ENCODE measurements around the gene SLC25A27.
A peak's percentile ranks its signal among the peaks of the same experiment; 100 is the strongest.

SLC25A27 gene

GRCh38 chr6:46651816-46652215 lies 959 bp upstream of the SLC25A27 start:
- DNase-seq: no peak

GRCh38 chr6:46652232-46652602 lies 558 bp upstream of the SLC25A27 start:
- peak; percentile 17 for DNase-seq

GRCh38 chr6:46653439-46654195 lies 842 bp downstream of the SLC25A27 start:
- no peak for DNase-seq

- DNase-seq: no peak
These were observed 3.0 kb downstream of the SLC25A27 start for GRCh38 chr6:46655803-46656202.

GRCh38 chr6:46657642-46658041 lies 4.9 kb downstream of the SLC25A27 start:
- no peak for DNase-seq

- DNase-seq: no peak
These were observed 8.7 kb downstream of the SLC25A27 start for GRCh38 chr6:46661483-46661882.

- DNase-seq: no peak
These were observed 14.6 kb downstream of the SLC25A27 start for GRCh38 chr6:46667377-46667776.

GRCh38 chr6:46674410-46674809 lies 21.6 kb downstream of the SLC25A27 start:
- DNase-seq: no peak

GRCh38 chr6:46676604-46677313 lies 24.0 kb downstream of the SLC25A27 start:
- no peak for DNase-seq

- DNase-seq: no peak
These were observed 24.5 kb downstream of the SLC25A27 start for GRCh38 chr6:46677314-46677654.

- no peak for DNase-seq
These were observed 32.0 kb downstream of the SLC25A27 start for GRCh38 chr6:46684771-46685170.

- no peak for DNase-seq
These were observed 34.9 kb downstream of the SLC25A27 start, which contains the start of gene TDRD6 for GRCh38 chr6:46687619-46688097. TSS of gene TDRD6 (plus strand) at chr6:46687885. CDS start at chr6:46688129, 244 bp downstream.

- DNase-seq: no peak
These were observed 35.6 kb downstream of the SLC25A27 start for GRCh38 chr6:46688117-46688965.

GRCh38 chr6:46688966-46689335 lies 36.2 kb downstream of the SLC25A27 start:
- DNase-seq: no peak

GRCh38 chr6:46689657-46690056 lies 36.9 kb downstream of the SLC25A27 start:
- no peak for DNase-seq

GRCh38 chr6:46690141-46690755 lies 37.5 kb downstream of the SLC25A27 start:
- DNase-seq: no peak

- no peak for DNase-seq
These were observed 38.2 kb downstream of the SLC25A27 start for GRCh38 chr6:46690911-46691451.

- DNase-seq: no peak
These were observed 47.2 kb downstream of the SLC25A27 start for GRCh38 chr6:46699970-46700369.

GRCh38 chr6:46704562-46704961 lies 51.8 kb downstream of the SLC25A27 start:
- peak; percentile 19 for DNase-seq

- no peak for DNase-seq
These were observed 53.7 kb downstream of the SLC25A27 start for GRCh38 chr6:46706464-46706863.

- no peak for DNase-seq
These were observed 58.7 kb downstream of the SLC25A27 start for GRCh38 chr6:46711491-46711890.

GRCh38 chr6:46715141-46715540 lies 62.4 kb downstream of the SLC25A27 start:
- DNase-seq: no peak

GRCh38 chr6:46719099-46719498 lies 66.3 kb downstream of the SLC25A27 start:
- DNase-seq: peak; percentile 12

Data from DMS79 treated with DMSO at 0.1 percent for 48 hours (cell line).